ENCODE results near the gene CCBE1.

CCBE1 gene

GRCh38 chr18:59612381-59612780 lies 84.8 kb downstream of the CCBE1 start:
- Histone ChIP-seq H3K4me1 (ENCODE audit: control insufficient read depth in 2 of 2, insufficient read depth in 2 of 2, low read length in 2 of 2) (no peaks in the 10 kb centered on the region), H3K9me3 (ENCODE audit: control insufficient read depth in 2 of 2, low read length in 2 of 2) (no peaks in the 10 kb centered on the region), H3K36me3 (ENCODE audit: control insufficient read depth in 2 of 2, insufficient read depth in 2 of 2, low read length in 2 of 2) (no peaks in the 10 kb centered on the region), H3K4me3 (ENCODE audit: low read length in 2 of 2) (no peak overlapping the region), H3K27me3 (ENCODE audit: control insufficient read depth in 2 of 2, insufficient read depth in 2 of 2, low read length in 2 of 2) (no peaks in the 10 kb centered on the region), H3K27ac (ENCODE audit: low read depth in 2 of 2, low read length in 2 of 2) (no peak overlapping the region), H3K9ac (ENCODE audit: low read depth in 1 of 2, low read length in 2 of 2) (no peak overlapping the region)

GRCh38 chr18:59610546-59611140 lies 86.6 kb downstream of the CCBE1 start:
- Histone ChIP-seq H3K27me3 (ENCODE audit: control insufficient read depth in 2 of 2, insufficient read depth in 2 of 2, low read length in 2 of 2) (no peaks in the 10 kb centered on the region), H3K4me1 (ENCODE audit: control insufficient read depth in 2 of 2, insufficient read depth in 2 of 2, low read length in 2 of 2) (no peaks in the 10 kb centered on the region), H3K27ac (ENCODE audit: low read depth in 2 of 2, low read length in 2 of 2) (no peak overlapping the region), H3K9ac (ENCODE audit: low read depth in 1 of 2, low read length in 2 of 2) (no peak overlapping the region), H3K36me3 (ENCODE audit: control insufficient read depth in 2 of 2, insufficient read depth in 2 of 2, low read length in 2 of 2) (no peaks in the 10 kb centered on the region), H3K9me3 (ENCODE audit: control insufficient read depth in 2 of 2, low read length in 2 of 2) (no peaks in the 10 kb centered on the region), H3K4me3 (ENCODE audit: low read length in 2 of 2) (no peak overlapping the region)

- Histone ChIP-seq H3K4me1 (ENCODE audit: control insufficient read depth in 2 of 2, insufficient read depth in 2 of 2, low read length in 2 of 2) (no peaks in the 10 kb centered on the region), H3K9me3 (ENCODE audit: control insufficient read depth in 2 of 2, low read length in 2 of 2) (no peaks in the 10 kb centered on the region), H3K27me3 (ENCODE audit: control insufficient read depth in 2 of 2, insufficient read depth in 2 of 2, low read length in 2 of 2) (no peaks in the 10 kb centered on the region), H3K27ac (ENCODE audit: low read depth in 2 of 2, low read length in 2 of 2) (no peak overlapping the region), H3K4me3 (ENCODE audit: low read length in 2 of 2) (no peak overlapping the region), H3K9ac (ENCODE audit: low read depth in 1 of 2, low read length in 2 of 2) (no peak overlapping the region), H3K36me3 (ENCODE audit: control insufficient read depth in 2 of 2, insufficient read depth in 2 of 2, low read length in 2 of 2) (no peaks in the 10 kb centered on the region)
Observed at GRCh38 chr18:59609654-59610053, 87.6 kb downstream of the CCBE1 start.

- Histone ChIP-seq H3K9me3 (ENCODE audit: control insufficient read depth in 2 of 2, low read length in 2 of 2) (no peaks in the 10 kb centered on the region), H3K4me3 (ENCODE audit: low read length in 2 of 2) (no peak overlapping the region), H3K27ac (ENCODE audit: low read depth in 2 of 2, low read length in 2 of 2) (no peak overlapping the region), H3K36me3 (ENCODE audit: control insufficient read depth in 2 of 2, insufficient read depth in 2 of 2, low read length in 2 of 2) (no peaks in the 10 kb centered on the region), H3K9ac (ENCODE audit: low read depth in 1 of 2, low read length in 2 of 2) (no peak overlapping the region), H3K27me3 (ENCODE audit: control insufficient read depth in 2 of 2, insufficient read depth in 2 of 2, low read length in 2 of 2) (peaks cover 0 to 2% of the 10 kb centered on the region in 2 donors), H3K4me1 (ENCODE audit: control insufficient read depth in 2 of 2, insufficient read depth in 2 of 2, low read length in 2 of 2) (no peaks in the 10 kb centered on the region)
Observed at GRCh38 chr18:59607471-59607870, 89.8 kb downstream of the CCBE1 start.

- Histone ChIP-seq H3K9me3 (ENCODE audit: control insufficient read depth in 2 of 2, low read length in 2 of 2) (no peaks in the 10 kb centered on the region), H3K27ac (ENCODE audit: low read depth in 2 of 2, low read length in 2 of 2) (no peak overlapping the region), H3K4me1 (ENCODE audit: control insufficient read depth in 2 of 2, insufficient read depth in 2 of 2, low read length in 2 of 2) (no peaks in the 10 kb centered on the region), H3K36me3 (ENCODE audit: control insufficient read depth in 2 of 2, insufficient read depth in 2 of 2, low read length in 2 of 2) (no peaks in the 10 kb centered on the region), H3K9ac (ENCODE audit: low read depth in 1 of 2, low read length in 2 of 2) (no peak overlapping the region), H3K27me3 (ENCODE audit: control insufficient read depth in 2 of 2, insufficient read depth in 2 of 2, low read length in 2 of 2) (peaks cover 0 to 2% of the 10 kb centered on the region in 2 donors), H3K4me3 (ENCODE audit: low read length in 2 of 2) (no peak overlapping the region)
Observed at GRCh38 chr18:59607078-59607379, 90.2 kb downstream of the CCBE1 start.

- H3K9me3 ChIP-seq (ENCODE audit: control insufficient read depth in 2 of 2, low read length in 2 of 2), result no peaks in the 10 kb centered on the region
- no peak overlapping the region for H3K9ac ChIP-seq (ENCODE audit: low read depth in 1 of 2, low read length in 2 of 2)
- H3K36me3 ChIP-seq (ENCODE audit: control insufficient read depth in 2 of 2, insufficient read depth in 2 of 2, low read length in 2 of 2), result no peaks in the 10 kb centered on the region
- peaks cover 0 to 2% of the 10 kb centered on the region in 2 donors for H3K27me3 ChIP-seq (ENCODE audit: control insufficient read depth in 2 of 2, insufficient read depth in 2 of 2, low read length in 2 of 2)
- H3K27ac ChIP-seq (ENCODE audit: low read depth in 2 of 2, low read length in 2 of 2), result no peak overlapping the region
- H3K4me1 ChIP-seq (ENCODE audit: control insufficient read depth in 2 of 2, insufficient read depth in 2 of 2, low read length in 2 of 2), result no peaks in the 10 kb centered on the region
- H3K4me3 ChIP-seq (ENCODE audit: low read length in 2 of 2), result no peak overlapping the region
Observed at GRCh38 chr18:59606193-59607077, 90.8 kb downstream of the CCBE1 start.

DNA sequence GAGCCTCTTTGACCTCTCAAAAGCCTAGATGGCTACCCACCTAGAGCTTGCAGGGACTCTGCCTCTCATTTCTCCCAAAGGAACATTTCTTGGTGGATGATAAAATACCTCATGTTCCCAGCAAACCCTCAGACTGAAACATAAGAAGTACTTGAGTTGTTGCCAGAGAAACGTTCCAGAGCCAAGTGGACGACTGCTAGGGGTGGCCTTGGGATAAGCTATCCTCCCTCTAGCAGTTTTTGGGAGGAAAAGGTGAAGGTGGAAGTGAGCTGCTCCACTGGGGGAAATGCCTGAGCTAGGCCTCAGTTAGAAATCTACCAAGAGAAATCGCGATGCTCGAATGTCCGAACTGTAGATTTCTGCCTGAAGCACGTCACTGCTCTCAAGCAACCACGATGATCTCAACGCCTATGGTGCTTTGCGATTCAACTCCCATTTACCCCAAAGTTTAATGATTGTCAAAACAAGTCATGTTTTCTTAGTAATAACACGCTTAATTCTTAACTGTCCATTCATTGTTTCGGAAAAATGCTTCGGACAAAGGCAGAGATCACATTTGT lies 91.5 kb downstream of the CCBE1 start:
- H3K27ac ChIP-seq (ENCODE audit: low read depth in 2 of 2, low read length in 2 of 2), result no peak overlapping the region
- H3K36me3 ChIP-seq (ENCODE audit: control insufficient read depth in 2 of 2, insufficient read depth in 2 of 2, low read length in 2 of 2), result no peaks in the 10 kb centered on the region
- H3K4me3 ChIP-seq (ENCODE audit: low read length in 2 of 2), result no peak overlapping the region
- no peaks in the 10 kb centered on the region for H3K9me3 ChIP-seq (ENCODE audit: control insufficient read depth in 2 of 2, low read length in 2 of 2)
- no peaks in the 10 kb centered on the region for H3K4me1 ChIP-seq (ENCODE audit: control insufficient read depth in 2 of 2, insufficient read depth in 2 of 2, low read length in 2 of 2)
- H3K9ac ChIP-seq (ENCODE audit: low read depth in 1 of 2, low read length in 2 of 2), result no peak overlapping the region
- peaks cover 0 to 2% of the 10 kb centered on the region in 2 donors for H3K27me3 ChIP-seq (ENCODE audit: control insufficient read depth in 2 of 2, insufficient read depth in 2 of 2, low read length in 2 of 2)

DNA sequence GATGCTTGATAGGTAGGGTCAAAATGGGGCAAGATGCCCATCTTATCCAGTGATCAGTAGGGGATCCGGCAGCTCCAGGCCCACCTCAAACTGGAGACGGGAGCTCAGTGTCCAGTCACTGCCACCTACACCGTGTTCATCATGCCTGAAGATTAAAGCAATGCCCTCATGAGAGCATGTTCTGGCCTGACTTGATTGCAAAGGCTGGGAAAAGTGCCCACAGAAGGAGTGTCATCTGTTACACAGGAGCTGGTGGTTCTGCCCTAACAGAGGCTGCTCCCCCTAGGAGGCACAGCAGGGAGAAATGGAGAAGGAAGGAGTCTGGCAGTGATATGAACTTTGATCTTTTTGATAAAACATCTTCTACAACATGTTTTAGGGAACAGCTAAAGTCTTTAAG lies 92.3 kb downstream of the CCBE1 start:
- H3K27ac ChIP-seq (ENCODE audit: low read depth in 2 of 2, low read length in 2 of 2), result no peak overlapping the region
- no peak overlapping the region for H3K9ac ChIP-seq (ENCODE audit: low read depth in 1 of 2, low read length in 2 of 2)
- H3K4me1 ChIP-seq (ENCODE audit: control insufficient read depth in 2 of 2, insufficient read depth in 2 of 2, low read length in 2 of 2), result no peaks in the 10 kb centered on the region
- no peak overlapping the region for H3K4me3 ChIP-seq (ENCODE audit: low read length in 2 of 2)
- no peaks in the 10 kb centered on the region for H3K36me3 ChIP-seq (ENCODE audit: control insufficient read depth in 2 of 2, insufficient read depth in 2 of 2, low read length in 2 of 2)
- no peaks in the 10 kb centered on the region for H3K9me3 ChIP-seq (ENCODE audit: control insufficient read depth in 2 of 2, low read length in 2 of 2)
- H3K27me3 ChIP-seq (ENCODE audit: control insufficient read depth in 2 of 2, insufficient read depth in 2 of 2, low read length in 2 of 2), result peaks cover 0 to 2% of the 10 kb centered on the region in 2 donors

DNA sequence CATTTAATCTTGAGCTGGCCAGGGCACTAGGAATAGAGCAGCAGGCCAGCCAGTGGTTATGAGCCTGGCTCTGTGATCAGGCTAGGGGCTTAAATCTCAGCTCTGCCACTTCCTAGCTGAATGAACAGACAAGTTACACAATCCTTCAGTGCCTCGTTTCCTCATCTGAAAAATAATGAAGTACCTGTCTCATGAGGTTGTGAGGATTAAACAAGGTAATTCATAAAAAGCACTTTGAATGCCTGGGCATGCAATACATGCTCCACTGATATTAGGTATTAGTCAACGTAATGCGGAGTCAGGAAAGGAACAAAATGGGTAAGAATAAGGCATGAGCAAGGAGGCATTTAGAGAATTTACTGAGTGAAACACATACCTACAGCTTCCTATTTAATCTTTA lies 100.2 kb downstream of the CCBE1 start:
- H3K27me3 ChIP-seq (ENCODE audit: control insufficient read depth in 2 of 2, insufficient read depth in 2 of 2, low read length in 2 of 2), result no peaks in the 10 kb centered on the region
- no peaks in the 10 kb centered on the region for H3K9me3 ChIP-seq (ENCODE audit: control insufficient read depth in 2 of 2, low read length in 2 of 2)
- H3K4me1 ChIP-seq (ENCODE audit: control insufficient read depth in 2 of 2, insufficient read depth in 2 of 2, low read length in 2 of 2), result no peaks in the 10 kb centered on the region
- H3K4me3 ChIP-seq (ENCODE audit: low read length in 2 of 2), result no peak overlapping the region
- H3K36me3 ChIP-seq (ENCODE audit: control insufficient read depth in 2 of 2, insufficient read depth in 2 of 2, low read length in 2 of 2), result no peaks in the 10 kb centered on the region
- H3K27ac ChIP-seq (ENCODE audit: low read depth in 2 of 2, low read length in 2 of 2), result no peak overlapping the region
- H3K9ac ChIP-seq (ENCODE audit: low read depth in 1 of 2, low read length in 2 of 2), result no peak overlapping the region

DNA sequence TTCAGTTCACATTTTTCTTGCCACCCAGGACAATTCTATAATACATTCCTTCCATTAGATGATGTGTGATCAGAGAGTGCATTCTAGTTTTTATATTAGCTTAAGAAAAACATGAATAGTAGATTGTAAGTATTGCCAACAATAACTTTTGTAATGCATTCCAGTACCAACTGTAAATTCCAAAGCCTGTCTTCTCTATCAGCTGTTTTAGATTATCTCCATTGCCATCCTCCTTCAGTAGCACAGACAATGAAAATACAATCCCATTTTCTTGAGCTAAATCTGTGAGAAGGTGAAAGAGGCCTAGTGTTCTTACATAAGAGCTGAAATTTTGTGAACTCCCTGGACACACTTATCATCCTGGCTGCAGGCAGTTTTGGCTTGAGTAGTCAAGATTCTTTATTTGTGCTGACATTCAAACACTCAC lies 103.9 kb downstream of the CCBE1 start:
- Histone ChIP-seq H3K9me3 (ENCODE audit: control insufficient read depth in 2 of 2, low read length in 2 of 2) (no peaks in the 10 kb centered on the region), H3K27me3 (ENCODE audit: control insufficient read depth in 2 of 2, insufficient read depth in 2 of 2, low read length in 2 of 2) (no peaks in the 10 kb centered on the region), H3K27ac (ENCODE audit: low read depth in 2 of 2, low read length in 2 of 2) (no peak overlapping the region), H3K4me3 (ENCODE audit: low read length in 2 of 2) (no peak overlapping the region), H3K9ac (ENCODE audit: low read depth in 1 of 2, low read length in 2 of 2) (no peak overlapping the region), H3K4me1 (ENCODE audit: control insufficient read depth in 2 of 2, insufficient read depth in 2 of 2, low read length in 2 of 2) (no peaks in the 10 kb centered on the region), H3K36me3 (ENCODE audit: control insufficient read depth in 2 of 2, insufficient read depth in 2 of 2, low read length in 2 of 2) (no peaks in the 10 kb centered on the region)
